ENCODE data around the gene MSH5.

Gene MSH5

DNA sequence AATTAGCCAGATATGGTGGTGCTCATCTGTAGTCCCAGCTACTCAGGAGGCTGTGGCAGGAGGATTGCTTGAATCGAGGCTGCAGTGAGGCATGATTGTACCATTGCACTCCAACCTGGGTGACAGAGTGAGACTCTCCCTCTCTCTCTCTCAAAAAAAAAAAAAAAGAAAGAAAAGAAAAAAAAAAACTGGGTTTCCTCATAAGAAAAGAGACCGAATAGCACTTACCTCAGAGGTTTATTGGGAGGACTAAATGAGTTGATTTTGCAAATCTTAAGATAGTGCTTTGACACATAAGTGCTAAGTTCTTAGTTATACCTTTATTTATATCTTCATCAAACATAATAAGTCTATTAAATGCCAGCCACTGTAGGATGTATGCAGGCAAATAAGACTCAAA is 31.1 kb downstream of the MSH5 start:
- TF ChIP-seq, protein P1, sequence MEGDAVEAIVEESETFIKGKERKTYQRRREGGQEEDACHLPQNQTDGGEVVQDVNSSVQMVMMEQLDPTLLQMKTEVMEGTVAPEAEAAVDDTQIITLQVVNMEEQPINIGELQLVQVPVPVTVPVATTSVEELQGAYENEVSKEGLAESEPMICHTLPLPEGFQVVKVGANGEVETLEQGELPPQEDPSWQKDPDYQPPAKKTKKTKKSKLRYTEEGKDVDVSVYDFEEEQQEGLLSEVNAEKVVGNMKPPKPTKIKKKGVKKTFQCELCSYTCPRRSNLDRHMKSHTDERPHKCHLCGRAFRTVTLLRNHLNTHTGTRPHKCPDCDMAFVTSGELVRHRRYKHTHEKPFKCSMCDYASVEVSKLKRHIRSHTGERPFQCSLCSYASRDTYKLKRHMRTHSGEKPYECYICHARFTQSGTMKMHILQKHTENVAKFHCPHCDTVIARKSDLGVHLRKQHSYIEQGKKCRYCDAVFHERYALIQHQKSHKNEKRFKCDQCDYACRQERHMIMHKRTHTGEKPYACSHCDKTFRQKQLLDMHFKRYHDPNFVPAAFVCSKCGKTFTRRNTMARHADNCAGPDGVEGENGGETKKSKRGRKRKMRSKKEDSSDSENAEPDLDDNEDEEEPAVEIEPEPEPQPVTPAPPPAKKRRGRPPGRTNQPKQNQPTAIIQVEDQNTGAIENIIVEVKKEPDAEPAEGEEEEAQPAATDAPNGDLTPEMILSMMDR (conservative IDR thresholded peaks at IDR 0.05; ENCODE audit: low read depth, low read length) = no peak

DNA sequence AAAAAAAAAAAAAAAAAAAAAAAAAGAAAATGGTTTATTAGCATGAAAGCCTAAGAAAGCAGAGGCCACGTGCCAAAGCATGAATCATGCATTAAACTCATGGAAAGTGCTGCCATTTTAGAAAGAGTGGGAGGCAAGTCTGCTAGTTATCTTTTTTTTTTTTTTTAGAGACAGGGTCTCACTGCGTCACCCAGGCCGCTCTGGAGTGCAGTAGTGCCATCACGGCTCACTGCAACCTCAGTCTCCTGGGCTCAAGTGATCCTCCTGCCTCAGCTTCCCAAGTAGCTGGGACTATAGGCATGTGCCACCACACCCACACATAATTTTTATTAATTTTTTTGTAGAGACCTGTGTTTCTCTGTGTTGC is 32.2 kb downstream of the MSH5 start:
- no peak overlapping the region for H3K4me3 ChIP-seq (IDR thresholded peaks at IDR 0.05; ENCODE audit: insufficient read depth, low read depth, low read length)
- H4K20me1 ChIP-seq (ENCODE audit: insufficient read depth) = no peaks in the 10 kb centered on the region
- peaks cover 27% of the 10 kb centered on the region for H3K4me1 ChIP-seq (ENCODE audit: low read depth, poor library complexity, severe bottlenecking)
- H3K27ac ChIP-seq = no peak overlapping the region
- H3K36me3 ChIP-seq (ENCODE audit: insufficient read depth) = no peaks in the 10 kb centered on the region
- no peak overlapping the region for H2AFZ ChIP-seq (ENCODE audit: low read depth)
- H3K27me3 ChIP-seq (ENCODE audit: insufficient read depth, low read depth) = no peaks in the 10 kb centered on the region
- H3K79me2 ChIP-seq (ENCODE audit: insufficient read depth, low read depth) = no peaks in the 10 kb centered on the region
- TF ChIP-seq, protein P1 (conservative IDR thresholded peaks at IDR 0.05; ENCODE audit: low read depth, low read length) = no peak
- H3K9ac ChIP-seq = no peak overlapping the region
- no peak overlapping the region for H3K4me2 ChIP-seq

More for the DNA sequence above, 31.1 kb downstream of the MSH5 start:
- Histone ChIP-seq H3K4me1 (ENCODE audit: low read depth, poor library complexity, severe bottlenecking) (peaks cover 15% of the 10 kb centered on the region), H3K4me3 (IDR thresholded peaks at IDR 0.05; ENCODE audit: insufficient read depth, low read depth, low read length) (no peak overlapping the region), H3K27ac (no peak overlapping the region), H3K4me2 (no peak overlapping the region), H4K20me1 (ENCODE audit: insufficient read depth) (no peaks in the 10 kb centered on the region), H2AFZ (ENCODE audit: low read depth) (no peak overlapping the region), H3K79me2 (ENCODE audit: insufficient read depth, low read depth) (no peaks in the 10 kb centered on the region), H3K36me3 (ENCODE audit: insufficient read depth) (no peaks in the 10 kb centered on the region), H3K9ac (no peak overlapping the region), H3K27me3 (ENCODE audit: insufficient read depth, low read depth) (no peaks in the 10 kb centered on the region)

DNA sequence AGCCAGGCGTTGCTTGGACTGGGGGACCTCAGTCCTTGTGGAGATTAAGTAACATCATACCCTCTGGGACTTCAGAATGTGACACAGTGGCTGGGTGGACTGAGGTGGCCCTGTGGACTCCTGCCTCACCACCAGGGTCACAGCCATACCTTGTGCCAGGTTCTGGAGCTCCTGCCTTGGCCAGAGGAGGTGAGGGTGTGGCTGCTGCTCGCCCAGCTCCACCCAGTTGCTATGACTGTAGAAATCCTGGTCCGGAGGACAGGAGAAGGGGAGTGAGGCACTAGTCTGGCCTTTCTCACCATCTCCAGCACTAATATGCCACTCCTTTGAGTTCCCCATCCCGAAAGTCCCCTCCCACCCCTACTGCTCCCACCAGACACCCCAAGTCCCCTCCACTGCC is 35.4 kb downstream of the MSH5 start:
- Histone ChIP-seq H3K36me3 (ENCODE audit: insufficient read depth) (no peaks in the 10 kb centered on the region), H3K4me1 (ENCODE audit: low read depth, poor library complexity, severe bottlenecking) (peaks cover 47% of the 10 kb centered on the region), H3K9ac (no peak overlapping the region), H3K79me2 (ENCODE audit: insufficient read depth, low read depth) (no peaks in the 10 kb centered on the region), H3K4me2 (no peak overlapping the region), H3K27ac (no peak overlapping the region), H3K27me3 (ENCODE audit: insufficient read depth, low read depth) (no peaks in the 10 kb centered on the region), H3K4me3 (IDR thresholded peaks at IDR 0.05; ENCODE audit: insufficient read depth, low read depth, low read length) (no peak overlapping the region), H2AFZ (ENCODE audit: low read depth) (no peak overlapping the region), H4K20me1 (ENCODE audit: insufficient read depth) (no peaks in the 10 kb centered on the region)
- TF ChIP-seq, protein P1 (conservative IDR thresholded peaks at IDR 0.05; ENCODE audit: low read depth, low read length) = no peak

DNA sequence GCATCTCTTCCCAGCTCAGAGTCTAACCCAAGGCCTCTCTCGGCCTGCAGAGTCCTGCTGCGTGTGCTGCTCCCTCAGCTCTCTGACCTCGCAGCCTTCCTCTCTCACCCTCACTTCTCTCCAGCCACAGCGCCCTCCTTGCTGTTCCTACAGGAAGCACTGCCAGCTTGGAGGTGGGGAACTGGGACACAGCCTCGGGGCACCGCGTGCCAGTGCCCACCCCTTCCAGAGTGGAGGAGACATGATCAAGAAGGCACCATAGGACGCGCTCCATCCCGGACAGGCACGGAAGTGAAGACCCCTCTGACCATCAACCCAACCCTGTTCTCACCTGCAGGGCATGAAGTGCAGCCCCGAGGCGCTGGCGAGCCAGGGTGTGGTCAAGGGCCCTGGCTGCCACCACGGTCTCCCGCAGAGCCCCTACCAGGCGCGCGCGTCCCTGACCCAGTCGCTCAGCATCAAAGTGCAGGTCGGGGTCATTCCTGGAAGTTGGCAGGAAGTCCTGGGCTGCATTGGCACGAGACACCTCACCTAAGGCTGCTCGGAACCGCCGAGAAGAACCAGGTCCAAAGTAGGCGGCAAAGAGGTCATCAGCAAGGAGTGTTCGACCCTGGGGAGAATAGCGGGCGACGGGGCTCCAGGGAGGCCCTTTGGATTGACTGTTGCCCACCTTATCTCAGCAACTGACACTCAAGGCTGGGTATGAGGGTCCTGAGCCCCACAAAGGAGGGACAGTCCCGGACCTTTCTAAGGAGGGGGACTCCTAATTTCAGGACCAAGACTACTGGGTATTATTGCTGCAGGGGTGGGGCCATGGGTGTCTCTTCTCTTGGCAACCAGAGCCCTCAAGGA is 36.1 kb downstream of the MSH5 start:
- H3K9ac ChIP-seq = peak overlapping the region; percentile 58
- peak overlapping the region; percentile 89 for H3K4me2 ChIP-seq
- TF ChIP-seq, protein P1 (conservative IDR thresholded peaks at IDR 0.05; ENCODE audit: low read depth, low read length) = no peak

More for the DNA sequence above, 36.1 kb downstream of the MSH5 start:
- Histone ChIP-seq H3K27me3 (ENCODE audit: insufficient read depth, low read depth) (no peaks in the 10 kb centered on the region), H3K4me3 (IDR thresholded peaks at IDR 0.05; ENCODE audit: insufficient read depth, low read depth, low read length) (no peak overlapping the region), H3K36me3 (ENCODE audit: insufficient read depth) (no peaks in the 10 kb centered on the region), H3K4me1 (ENCODE audit: low read depth, poor library complexity, severe bottlenecking) (peaks cover 44% of the 10 kb centered on the region), H3K27ac (peak overlapping the region; percentile 79), H2AFZ (ENCODE audit: low read depth) (no peak overlapping the region), H3K79me2 (ENCODE audit: insufficient read depth, low read depth) (no peaks in the 10 kb centered on the region), H4K20me1 (ENCODE audit: insufficient read depth) (no peaks in the 10 kb centered on the region)
